Fibroblast of skin of right quadriceps (primary cell): ENCODE data around the gene GPR37.
A peak's percentile ranks its signal among the peaks of the same experiment; 100 is the strongest.

Experiments used
- DNase-seq: peaks from one replicate; pipeline ENCODE4 v3.0.0-alpha.2; 2013

GPR37 gene

DNA sequence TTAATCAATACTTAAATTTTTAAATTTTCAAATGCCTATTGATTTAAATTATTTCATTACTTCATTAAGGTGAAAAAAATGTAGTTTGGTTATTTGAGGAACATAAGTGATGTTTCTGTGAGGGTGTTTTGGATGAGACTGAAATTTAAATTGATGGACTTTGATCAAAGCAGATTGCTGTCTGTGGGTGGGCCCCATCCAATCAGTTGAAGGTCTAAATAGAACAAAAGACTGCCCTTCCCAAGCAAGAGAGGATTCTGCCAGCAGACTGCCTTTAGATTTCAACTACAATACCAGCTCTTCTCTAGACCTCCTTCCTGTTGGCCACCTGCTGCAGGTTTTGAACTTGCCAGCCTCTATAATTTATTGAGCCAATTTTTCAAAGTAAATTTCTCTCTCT lies 14.5 kb upstream of the GPR37 start:
- no peak for DNase-seq

DNA sequence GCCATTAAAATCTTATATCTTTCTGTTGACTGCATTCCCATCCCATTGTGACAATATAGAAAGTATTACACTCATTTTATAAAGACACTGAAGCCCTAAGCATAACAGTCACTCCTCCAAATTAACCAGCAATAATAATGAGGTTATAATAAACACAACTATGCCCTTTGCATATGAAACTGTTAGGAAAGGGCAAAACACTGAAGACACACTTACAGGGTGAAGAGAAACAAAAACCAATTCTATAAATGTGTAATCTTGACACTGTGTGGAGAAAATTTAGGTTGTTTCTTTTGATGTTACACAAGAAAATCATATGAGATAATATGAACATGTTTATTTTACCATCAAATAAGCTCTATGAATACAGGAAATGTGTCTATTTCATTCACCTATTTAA lies 14.0 kb upstream of the GPR37 start:
- no peak for DNase-seq

DNA sequence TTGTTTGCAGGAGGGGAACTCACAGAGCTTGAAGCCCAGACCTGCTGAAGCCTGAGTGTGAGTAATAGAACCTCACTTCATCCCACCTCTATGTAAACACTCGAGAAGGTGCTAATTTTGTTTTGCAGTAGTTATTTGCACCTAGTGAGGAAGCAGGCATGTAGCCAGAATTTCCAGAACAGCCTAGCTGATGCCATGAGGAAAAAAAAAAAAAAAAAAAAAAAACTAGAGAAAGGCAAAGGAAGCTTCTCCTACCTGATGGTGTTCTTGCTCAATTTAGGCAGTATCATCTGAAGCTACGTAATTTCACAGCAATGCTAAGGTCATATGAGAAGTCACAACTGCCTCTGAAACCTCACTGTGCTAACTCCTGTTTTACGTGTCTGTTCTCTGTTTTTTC lies 13.6 kb upstream of the GPR37 start:
- no peak for DNase-seq

DNA sequence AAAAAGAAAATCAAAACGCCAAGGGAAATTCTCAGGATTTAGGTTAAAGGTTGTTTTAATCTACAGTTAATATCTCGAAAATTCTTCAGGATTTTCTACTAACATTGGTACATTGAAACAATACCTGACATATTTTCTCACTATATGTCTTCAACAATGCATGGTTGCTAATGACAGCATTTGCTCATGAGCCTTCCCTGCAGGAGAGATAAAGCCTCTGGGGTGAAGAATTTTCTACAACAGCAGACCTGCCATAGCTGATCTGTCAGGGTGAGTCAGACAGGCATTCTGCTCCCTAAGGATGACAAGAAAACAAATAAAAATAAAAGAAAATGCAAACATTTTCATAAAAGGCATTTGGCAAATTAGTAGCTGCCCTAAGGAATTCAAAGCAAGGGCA lies 11.7 kb upstream of the GPR37 start:
- DNase-seq: no peak

DNA sequence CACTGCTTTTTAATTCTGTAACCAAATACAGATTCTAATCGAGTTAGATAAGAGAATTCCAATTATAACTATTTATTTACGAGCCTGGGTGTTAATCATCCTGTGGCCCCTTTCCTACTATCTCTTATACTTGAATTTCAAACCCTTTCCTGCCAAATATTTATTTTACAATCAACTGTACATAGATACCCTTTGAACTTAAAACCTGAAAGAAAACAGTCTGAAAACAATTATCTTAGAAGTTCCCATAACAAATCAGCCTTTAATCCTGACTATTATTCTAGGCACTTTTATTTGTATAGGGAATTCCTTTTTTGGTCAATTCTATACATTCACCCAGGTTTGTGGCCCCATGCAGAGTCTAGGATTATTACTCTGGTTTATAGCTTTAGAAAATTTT lies 10.6 kb upstream of the GPR37 start:
- no peak for DNase-seq

DNA sequence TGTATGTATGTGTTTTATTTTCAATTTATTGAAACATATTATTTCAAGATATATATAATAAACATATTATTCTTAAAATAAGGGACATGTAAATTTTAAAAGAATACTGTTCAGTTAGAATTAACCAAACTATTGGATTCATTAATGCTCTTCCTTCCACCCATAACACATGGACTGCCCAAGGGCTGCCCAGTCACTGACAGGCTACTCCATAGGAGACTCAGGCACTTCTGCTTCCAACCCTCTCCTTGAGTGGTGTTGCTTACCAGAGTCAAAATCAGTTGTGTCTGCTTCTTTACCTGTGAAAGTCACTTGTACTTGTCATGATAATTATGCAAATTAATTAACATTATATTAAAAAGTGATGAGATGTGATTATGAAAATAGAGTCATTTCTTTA lies 9.8 kb upstream of the GPR37 start:
- no peak for DNase-seq

DNA sequence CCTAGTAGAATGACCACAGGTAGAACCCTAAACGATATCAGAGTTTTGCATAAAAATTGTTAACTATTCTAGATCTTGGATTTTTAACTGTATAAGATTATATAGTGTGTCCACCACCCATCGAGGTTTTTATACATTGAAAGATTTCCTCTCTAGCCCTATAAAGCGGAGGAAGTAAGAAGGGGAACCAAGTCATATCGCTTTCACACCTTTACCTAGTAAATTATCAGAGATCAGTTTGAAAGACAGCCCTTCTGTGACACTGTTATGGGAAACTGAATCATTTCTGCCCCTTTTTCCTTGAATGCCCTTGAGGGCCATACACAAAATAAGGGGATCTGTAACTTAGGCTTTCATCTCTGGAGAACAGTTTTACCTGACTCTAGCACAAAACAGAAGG lies 8.3 kb upstream of the GPR37 start:
- no peak for DNase-seq

DNA sequence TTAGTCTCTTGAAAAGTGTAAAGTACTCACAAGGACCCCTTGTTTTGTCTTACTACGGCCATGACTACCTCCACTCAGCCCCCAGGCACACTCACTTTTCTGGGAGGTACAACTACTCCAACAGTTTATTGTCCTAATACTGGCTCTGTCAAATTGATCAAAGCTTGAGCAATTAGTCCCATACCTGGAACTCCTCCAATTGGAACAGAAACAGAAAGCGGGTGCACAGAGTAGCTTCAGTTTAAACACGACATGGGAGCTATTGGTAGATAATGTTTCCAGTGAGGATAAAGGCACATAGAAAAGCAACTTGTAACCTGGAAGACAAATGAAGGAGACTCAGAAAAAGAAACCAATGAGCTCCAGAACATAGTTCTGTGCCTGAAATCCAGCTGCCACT lies 7.7 kb upstream of the GPR37 start:
- no peak for DNase-seq

DNA sequence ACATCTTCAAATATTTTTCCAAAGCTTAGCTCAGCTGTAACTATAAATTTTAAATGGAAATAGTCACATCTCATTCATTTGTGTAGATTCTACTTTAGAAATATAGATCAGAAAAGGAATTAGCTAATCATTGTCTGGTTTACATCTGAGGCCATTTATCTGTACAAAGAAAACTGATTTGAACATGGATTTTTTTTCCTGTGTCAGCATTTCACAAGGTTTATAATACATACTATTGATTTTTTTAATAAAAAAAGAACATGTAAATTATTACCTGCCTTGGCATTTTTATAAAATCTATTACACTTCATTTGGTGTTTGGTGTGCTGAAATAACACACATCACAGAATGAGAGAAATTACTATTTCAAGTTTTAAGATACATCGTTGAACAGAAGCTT lies 3.5 kb upstream of the GPR37 start:
- DNase-seq: no peak

DNA sequence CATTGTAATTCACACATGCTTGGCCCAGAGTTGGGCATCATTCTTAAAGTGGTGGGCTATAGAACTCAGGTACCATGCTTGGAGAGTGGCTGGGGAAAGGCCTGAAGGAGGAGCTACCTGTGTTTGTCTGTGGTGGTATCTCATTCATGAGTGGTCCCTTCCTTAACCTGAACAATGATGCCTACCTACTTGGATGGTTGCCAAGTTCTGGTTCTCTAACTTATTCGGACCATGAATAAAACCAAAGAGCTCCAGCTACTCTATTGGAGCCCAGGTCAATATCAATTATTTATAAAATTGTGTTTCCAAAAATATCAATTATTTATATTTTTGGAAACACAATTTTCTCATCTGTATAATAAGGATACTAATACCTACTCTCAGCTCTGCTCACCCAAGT lies 2.9 kb upstream of the GPR37 start:
- no peak for DNase-seq

DNA sequence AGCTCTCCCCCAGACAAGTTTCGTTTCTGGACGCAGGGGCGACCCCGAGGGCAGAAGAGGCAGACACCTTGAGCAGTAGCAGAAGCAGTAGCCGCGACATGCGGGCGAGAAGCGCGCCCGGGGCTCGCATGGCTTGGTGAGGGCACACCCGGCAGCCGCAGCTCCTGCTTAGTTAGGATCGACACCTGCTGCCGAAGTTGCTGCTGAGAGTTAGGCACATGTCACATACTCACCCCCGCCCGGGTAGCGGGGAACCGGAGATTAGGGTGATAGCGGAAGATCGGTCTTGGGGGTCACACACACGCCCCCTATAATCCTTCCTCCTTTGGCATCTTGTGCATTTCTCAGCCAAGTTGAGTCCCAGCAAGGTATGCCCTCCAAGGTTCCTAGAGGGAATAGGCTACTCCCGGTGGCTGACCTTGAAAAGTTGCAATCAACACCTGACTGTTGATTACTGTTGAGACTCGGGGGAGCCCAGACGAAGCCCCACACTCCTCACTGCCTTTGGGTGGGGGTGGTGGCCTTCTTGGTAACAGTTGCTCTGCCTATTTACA lies 668 bp downstream of the GPR37 start:
- no peak for DNase-seq

DNA sequence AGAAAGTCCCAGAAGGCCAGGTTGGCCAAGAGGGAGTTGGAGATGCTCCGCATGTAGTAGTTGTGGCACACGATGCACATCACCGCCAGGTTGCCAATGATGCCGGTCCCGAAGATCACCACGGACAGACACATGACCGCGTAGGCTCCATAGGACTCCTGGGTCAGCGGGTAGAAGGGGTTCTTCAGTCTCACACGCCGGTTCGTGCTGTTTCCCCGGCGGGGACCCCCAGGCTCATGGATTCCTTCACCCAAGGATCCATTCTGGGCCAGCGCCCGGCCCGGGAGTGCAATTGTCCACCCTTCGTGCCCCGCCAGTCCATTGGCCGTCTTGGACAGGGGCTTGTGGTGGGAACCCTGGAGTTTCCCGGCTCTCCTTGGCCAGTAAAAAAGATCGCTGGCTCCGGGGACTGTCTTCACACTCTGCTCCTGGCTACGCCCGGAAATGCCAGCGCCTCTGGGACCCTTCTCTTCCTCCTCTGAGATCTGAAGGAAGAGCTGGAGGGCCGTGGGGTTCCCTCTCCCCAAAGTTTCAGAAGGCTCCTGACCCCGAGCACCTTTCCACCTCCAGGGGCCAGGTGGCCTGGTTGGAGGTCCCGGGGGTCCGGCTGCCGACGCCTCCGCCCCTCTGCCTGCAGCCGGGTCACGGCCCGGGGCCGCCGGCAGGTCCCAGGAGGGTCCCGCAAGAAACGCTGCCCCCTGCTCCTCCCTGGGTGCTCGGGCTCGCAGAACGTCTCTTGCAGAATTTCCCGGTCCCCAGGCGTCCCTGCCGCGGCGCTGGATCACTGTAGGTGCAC lies 1.3 kb downstream of the GPR37 start:
- DNase-seq: no peak

DNA sequence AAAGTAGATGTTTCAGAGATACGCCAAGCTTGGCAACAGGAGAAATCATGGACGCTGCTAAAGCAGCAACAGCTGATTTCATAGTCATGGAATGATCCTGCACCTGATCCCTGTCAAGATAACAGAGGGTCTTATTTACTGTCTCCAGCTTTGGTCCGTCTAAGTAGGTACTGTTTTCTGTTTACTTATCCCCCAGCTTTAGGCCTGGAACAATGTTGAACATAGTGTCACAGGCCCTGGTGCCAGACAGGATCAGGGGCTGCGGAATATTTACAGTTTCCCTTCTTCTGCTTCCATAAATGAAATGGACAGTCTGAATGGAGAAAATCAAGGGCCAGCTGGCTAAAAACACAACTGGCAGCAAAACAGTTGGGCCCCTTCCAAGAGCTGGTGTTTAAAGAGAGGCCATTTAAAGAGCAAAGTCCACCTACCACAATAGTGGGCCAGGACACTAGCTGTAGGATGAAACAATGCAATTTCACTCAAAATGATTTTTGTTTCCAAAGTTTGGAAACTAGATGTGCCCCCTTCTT lies 2.9 kb downstream of the GPR37 start:
- DNase-seq: no peak

DNA sequence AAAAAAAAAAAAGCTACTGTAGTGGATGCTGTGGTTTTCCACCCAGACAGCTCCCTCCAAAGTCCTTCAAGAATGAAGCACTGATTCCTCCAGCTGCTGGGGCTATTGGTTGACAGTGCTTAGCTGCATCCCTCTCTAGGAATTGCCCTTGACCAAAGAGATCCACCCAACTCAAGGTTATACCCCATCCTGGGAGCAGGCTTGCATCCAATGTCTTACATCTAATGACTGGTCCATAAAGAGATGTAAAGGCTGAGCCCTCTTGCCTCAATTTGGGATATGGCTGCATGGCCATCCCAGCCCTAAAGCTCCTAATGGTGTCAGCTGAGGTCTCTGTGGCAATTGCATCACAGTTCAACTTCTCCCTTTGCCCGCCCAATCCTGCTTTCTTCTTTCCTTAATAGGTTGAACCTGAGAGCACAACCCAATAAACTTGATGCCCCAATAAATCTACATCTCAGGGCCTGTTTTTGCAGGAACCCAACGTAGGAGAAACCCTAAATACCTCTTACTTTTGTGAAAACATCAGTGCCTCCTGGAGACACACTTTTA lies 4.4 kb downstream of the GPR37 start:
- DNase-seq: no peak

DNA sequence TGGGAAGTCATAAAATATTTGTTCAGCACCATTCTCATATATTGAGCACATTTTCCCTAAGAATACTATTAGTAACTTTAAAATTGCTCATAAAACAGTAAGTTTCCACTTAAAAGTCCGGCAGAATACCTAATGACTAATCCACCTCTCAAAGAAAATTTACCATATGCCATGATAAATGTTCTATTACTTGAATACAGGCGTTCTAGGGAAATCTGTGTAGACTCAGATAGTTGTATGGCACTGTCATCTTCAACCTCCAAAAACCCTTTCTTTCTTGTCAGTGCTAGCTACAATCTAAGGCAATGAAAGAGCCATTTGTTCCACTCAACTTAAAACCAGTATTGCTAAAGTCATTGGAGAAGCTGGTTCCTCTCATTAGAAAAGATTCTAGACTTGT lies 7.3 kb downstream of the GPR37 start:
- no peak for DNase-seq

DNA sequence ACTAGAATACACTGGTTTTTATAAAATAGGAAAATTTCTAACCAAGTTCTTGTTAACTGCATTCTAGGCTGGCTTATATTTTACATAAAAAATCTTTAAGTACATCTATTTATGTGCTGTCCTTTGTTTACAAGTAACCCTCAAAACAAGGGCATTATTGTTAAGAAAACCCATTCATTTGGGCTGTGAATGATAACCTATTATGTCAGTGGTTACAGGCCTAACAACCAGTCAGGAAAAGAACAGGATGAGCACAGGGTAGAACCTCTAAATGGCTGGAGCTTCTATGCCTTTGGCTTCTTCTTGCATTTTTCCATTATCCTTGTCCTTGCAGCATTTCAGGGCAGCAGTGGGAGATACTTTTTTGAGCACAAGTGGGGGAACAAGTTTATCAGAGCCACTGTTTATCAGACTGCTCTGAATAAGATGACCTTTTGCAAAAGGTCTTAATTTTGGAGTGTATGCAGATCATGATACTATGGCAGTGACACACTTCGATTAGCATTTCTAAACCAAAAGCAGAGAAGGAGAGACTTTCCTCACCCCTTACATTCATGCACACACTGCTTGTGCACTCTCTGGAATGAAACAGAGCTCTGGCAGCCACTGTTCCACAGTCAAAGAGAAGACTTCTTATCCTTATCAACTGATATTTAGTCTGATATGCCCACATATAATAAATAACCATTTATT lies 10.9 kb downstream of the GPR37 start:
- DNase-seq: no peak

DNA sequence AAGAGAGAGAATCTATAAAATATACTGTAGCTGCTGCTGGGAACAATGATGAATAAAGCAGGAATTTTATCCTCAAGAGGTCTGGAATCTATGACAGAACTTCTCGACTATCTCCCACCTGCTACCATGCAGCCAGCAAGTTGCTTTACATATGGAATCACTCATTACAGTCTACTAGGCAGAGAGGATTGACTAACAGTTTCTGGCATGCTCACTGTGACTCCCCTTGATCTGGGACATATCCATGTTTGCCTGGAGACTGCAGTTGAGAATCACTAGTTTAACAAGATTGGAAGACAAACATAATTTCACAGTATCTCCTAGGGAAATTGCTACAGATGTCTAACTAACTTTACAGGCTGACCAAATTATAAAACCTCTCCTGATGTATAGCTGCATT lies 13.3 kb downstream of the GPR37 start:
- DNase-seq: peak; percentile 18

DNA sequence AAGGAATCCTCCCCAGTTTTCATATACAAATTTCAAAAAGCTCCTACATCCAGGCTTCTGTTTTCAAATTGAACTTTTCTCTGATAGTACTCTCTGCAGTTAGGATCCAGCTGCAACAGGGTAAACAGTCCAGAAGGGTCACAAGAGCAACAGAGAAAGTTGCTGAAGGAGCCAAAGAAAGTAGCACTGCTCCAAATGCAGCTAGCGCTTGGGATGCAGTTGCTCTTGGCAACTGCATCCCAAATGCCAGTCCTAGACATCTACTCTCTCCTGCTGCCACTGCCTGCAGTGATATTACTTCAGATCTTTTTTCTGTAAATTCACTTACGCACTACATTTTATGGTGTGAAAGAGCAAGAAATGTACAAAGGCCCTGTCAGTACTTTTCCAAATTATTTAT lies 14.6 kb downstream of the GPR37 start:
- no peak for DNase-seq

DNA sequence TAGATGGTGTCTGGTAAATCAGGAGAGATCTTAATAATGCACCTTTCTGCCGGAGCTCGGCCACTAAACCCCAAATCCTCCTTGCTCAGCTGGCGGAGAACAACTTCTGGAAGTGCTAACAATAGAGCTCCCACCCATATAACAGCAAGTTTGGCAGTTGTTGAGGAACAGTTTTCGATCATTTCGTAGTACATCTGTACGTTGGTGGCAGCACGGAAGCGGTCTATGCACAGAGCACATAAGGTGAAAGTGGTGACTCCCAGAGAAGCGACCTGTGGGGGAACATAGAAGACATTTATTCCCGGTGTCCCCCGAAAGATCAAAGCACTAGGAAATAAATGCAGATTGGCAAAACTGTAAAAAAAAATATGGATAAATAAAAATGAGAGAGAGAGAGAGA lies 18.5 kb downstream of the GPR37 start:
- no peak for DNase-seq

DNA sequence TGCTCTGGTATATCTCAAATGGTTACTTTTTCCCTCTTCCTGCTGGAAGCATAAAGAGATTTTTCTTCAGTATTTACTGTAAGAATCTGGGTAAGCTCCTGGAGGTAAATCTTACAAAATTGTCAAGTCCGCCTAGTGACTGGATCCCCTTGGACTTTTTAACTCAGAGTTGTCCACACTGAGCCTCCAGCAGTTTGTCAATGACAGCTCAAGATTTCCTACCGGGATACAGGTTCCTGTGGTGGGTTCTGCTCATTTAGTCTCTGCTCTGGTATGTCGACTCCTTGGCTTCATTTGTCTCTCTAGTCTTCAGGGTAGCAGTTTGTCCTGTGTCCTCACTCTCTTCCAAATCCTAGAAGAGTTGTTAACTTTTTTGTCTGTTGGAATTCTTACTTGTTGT lies 27.0 kb downstream of the GPR37 start:
- no peak for DNase-seq

DNA sequence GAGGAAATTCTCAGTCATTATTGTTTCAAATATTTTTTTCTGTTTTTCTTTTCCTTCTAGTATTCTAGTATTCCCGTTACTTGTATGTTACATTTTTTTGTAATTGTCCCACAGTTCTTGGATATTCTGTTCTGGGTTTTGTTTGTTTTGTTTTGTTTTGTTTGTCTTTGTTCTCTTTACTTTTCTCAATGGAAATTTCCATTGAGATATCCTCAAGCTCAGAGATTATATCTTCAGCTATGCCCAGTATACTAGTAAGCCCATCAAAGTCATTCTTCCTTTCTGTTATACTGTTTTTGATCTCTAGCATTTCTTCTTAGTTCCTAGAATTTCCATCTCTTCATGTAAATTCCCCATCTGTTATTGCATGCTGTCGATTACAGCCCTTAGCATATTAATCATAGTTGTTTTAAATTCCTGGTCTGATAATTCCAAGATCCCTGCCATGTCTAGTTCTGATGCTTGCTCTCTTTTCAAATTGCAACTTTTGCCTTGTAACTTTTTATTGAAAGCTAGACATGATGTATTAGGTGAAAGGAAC lies 27.8 kb downstream of the GPR37 start:
- no peak for DNase-seq

DNA sequence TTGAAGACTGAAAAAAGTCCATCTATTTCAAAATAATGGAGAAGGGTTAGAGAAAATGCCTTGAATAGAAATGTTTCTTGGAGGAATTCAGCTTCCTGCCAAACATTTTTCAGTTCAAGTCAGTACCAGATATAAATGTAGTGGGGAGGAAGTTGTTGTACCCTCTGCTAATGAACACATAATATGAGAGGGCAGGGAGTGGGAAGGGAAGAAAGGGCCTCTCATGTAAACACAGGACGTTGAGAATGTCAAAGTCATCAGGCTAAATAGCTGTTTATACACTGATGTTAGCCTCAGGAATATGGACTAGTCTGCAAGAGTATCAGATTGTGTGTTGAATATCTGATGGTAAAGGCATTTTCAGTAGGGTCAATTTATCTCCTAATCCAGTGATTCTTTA lies 37.0 kb downstream of the GPR37 start:
- DNase-seq: no peak

DNA sequence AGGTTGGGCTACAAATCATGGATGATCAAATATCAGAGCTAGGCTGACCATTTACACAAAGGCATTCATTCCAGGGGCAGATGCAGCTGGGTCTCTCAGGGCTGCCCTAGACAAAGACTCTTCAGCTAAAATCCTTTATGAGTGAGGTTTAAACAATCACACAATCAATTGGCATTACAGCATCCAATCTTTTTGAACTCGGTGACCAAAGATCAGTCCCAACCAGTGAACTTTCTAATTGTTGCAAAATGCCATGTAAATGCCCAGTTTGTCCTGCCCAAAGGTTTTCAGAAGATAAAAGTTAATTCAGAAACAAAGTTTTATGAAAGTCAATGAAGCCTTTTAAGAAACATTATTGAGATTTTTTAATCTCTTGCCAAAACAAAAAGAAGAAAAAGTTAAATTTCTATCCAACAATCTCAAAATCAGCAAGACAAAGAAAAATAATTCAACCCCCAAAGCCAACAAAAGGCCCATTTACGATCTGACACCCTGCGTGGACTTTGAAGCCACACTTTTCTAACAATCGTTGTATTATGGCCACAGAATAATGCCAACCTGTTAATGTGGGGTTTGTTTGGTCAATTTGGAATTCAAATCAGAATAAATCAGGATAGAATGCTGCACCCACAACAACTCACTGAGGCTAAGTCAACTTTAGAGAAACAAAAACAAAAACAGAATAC lies 40.9 kb downstream of the GPR37 start:
- no peak for DNase-seq
